Esophagus mucosa (tissue), 1 donor: Measurements from ENCODE around the gene RNF39. TPM values are rescaled to one million over a fixed set of nuclear protein-coding genes. Genes with fewer than 3 reads are reported as not detected.

Experiments used
- total RNA-seq: library from RNA; stranded (reverse); gene quantifications from one replicate; pipeline ENCODE4 v1.2.4, GENCODE V29; 2023
- donor health status: DM: yes; HTN: yes; CAD: no.

RNF39 gene
- total RNA-seq, 1 donor from 2014 or later: 2.6 TPM

Other genes with a start within 250 kb of the RNF39 start
- 0.16 TPM for gene HLA-G, start 247.9 kb downstream of the RNF39 start, total RNA-seq
- gene HLA-A, start 133.2 kb downstream of the RNF39 start, total RNA-seq: 100 TPM
- gene POLR1H, start 14.5 kb downstream of the RNF39 start, total RNA-seq: 33.1 TPM
- 46.3 TPM for gene PPP1R11, start 8.6 kb downstream of the RNF39 start, total RNA-seq
- gene TRIM31, start 37.3 kb upstream of the RNF39 start, total RNA-seq: 0.20 TPM
- not detected for gene TRIM40, start 60.4 kb upstream of the RNF39 start, total RNA-seq
- gene TRIM10, start 85.4 kb upstream of the RNF39 start, total RNA-seq: not detected
- not detected for gene TRIM15, start 87.8 kb upstream of the RNF39 start, total RNA-seq
- 48.3 TPM for gene TRIM26, start 137.6 kb upstream of the RNF39 start, total RNA-seq